Endothelial cell of umbilical vein (primary cell): ENCODE results near the gene RAB3GAP2. TPM values are rescaled to one million over a fixed set of nuclear protein-coding genes. Genes with fewer than 3 reads are reported as not detected.
A peak's percentile ranks its signal among the peaks of the same experiment; 100 is the strongest.

Experiments
- Bru-seq: library from RNA; stranded (reverse); fragments of 400-500 nt; gene quantifications from one replicate; lab custom pipeline; 2021; lab: Mats Ljungman, UMichigan
- BruChase-seq, 2 experiments: library from RNA; stranded (reverse); fragments of 400-500 nt; gene quantifications; one replicate each; lab custom pipeline; 2021; lab: Mats Ljungman, UMichigan
- BruUV-seq: library from RNA; stranded (reverse); fragments of 400-500 nt; replicated peaks from 2 replicates; lab custom pipeline; 2021; lab: Mats Ljungman, UMichigan
- CTCF ChIA-PET: fragments of 300-600, 350-600 bp; sonication (Branson Sonifier 250); formaldehyde crosslinking; loops from one replicate; lab custom pipeline; 2021; ENCODE audit warnings: antibody characterized with exemption, inconsistent platforms; lab: Charles Lee
- POLR2A ChIA-PET: fragments of 300-600, 350-600 bp; sonication (Branson Sonifier 250); formaldehyde crosslinking; loops from one replicate; lab custom pipeline; 2021; ENCODE audit warnings: antibody characterized with exemption, inconsistent platforms; lab: Charles Lee
- DNase-seq: peaks from one replicate; pipeline ENCODE4 v3.0.0-alpha.2; 2011; ENCODE audit warnings: low read depth, low spot score
- FAIRE-seq: peaks from 2 replicates; lab custom pipeline; 2011; peaks lifted over from hg19 to GRCh38; lab: Jason Lieb, UNC
- H2AFZ ChIP-seq: 2 replicates; pipeline ENCODE4 v1.6.0; 2012; ENCODE audit warnings: low read depth, low read length, control low read depth, inconsistent platforms
- H3K27ac ChIP-seq: 2 replicates; pipeline ENCODE4 v1.5.1; 2011; ENCODE audit warnings: low read depth, mild to moderate bottlenecking, control low read depth, low read length, moderate library complexity; ENCODE audit not compliant: insufficient read depth
- H3K27me3 ChIP-seq, 2 experiments: 2 replicates each; pipeline versions ENCODE4 v1.6.0 to v1.6.1; 2011; ENCODE audit warnings: low read length in 2 of 2, mixed read lengths in 1 of 2; ENCODE audit not compliant: control insufficient read depth in 2 of 2, insufficient read depth in 2 of 2
- H3K36me3 ChIP-seq, 2 experiments: 2 replicates in 1 of 2; 3 replicates in 1 of 2; pipeline ENCODE4 v1.5.1; 2011; ENCODE audit warnings: low read length in 2 of 2, mild to moderate bottlenecking in 1 of 2, moderate library complexity in 1 of 2; ENCODE audit not compliant: control insufficient read depth in 2 of 2, insufficient read depth in 2 of 2; ENCODE audit errors: extremely low read depth in 1 of 2
- H3K4me1 ChIP-seq: 3 replicates; pipeline ENCODE4 v1.5.1; 2011; ENCODE audit warnings: mild to moderate bottlenecking, low read length; ENCODE audit not compliant: control insufficient read depth, insufficient read depth; ENCODE audit errors: extremely low read depth
- H3K4me2 ChIP-seq: 2 replicates; pipeline ENCODE4 v1.6.1; 2011; ENCODE audit warnings: low read length, control low read depth, mixed read lengths; ENCODE audit not compliant: insufficient read depth
- H3K4me3 ChIP-seq, 3 experiments: fragments of 200-600 bp in 1 of 3; sonication (generic), shearing (Covaris generic) in 1 of 3; replicated peaks in 1 of 3; 2 replicates each; pipeline ENCODE4 v1.5.1; 2011 to 2016; ENCODE audit warnings: control low read depth in 3 of 3, low read length in 3 of 3, mild to moderate bottlenecking in 2 of 3, inconsistent platforms in 1 of 3, low read depth in 1 of 3, moderate library complexity in 1 of 3; ENCODE audit not compliant: insufficient read depth in 1 of 3
- H3K79me2 ChIP-seq: 2 replicates; pipeline ENCODE4 v1.6.0; 2012; ENCODE audit warnings: low read length, inconsistent platforms; ENCODE audit not compliant: control insufficient read depth, insufficient read depth
- H3K9ac ChIP-seq: replicated peaks from 2 replicates; pipeline ENCODE3; 2011; ENCODE audit warnings: low read length, control low read depth; ENCODE audit not compliant: insufficient read depth; ENCODE audit errors: extremely low read depth
- H3K9me1 ChIP-seq: replicated peaks from 3 replicates; pipeline ENCODE4 v1.6.0; 2011; ENCODE audit warnings: mild to moderate bottlenecking, low read length; ENCODE audit not compliant: control insufficient read depth, insufficient read depth; ENCODE audit errors: extremely low read depth
- H3K9me3 ChIP-seq: replicated peaks from 2 replicates; pipeline ENCODE4 v1.5.1; 2012; ENCODE audit warnings: low read length, inconsistent platforms; ENCODE audit not compliant: control insufficient read depth, insufficient read depth
- H4K20me1 ChIP-seq: replicated peaks from 2 replicates; pipeline ENCODE3; 2011; ENCODE audit warnings: mild to moderate bottlenecking, low read length; ENCODE audit not compliant: control insufficient read depth, insufficient read depth; ENCODE audit errors: extremely low read depth
- CTCF ChIP-seq, 2 donors: IDR thresholded peaks; 1 replicate in 1 of 2; 2 replicates in 1 of 2; pipeline ENCODE4 v1.5.1; 2011; ENCODE audit warnings: low read length in 2 of 2, mild to moderate bottlenecking in 2 of 2, moderate library complexity in 2 of 2, control low read depth in 1 of 2, inconsistent platforms in 1 of 2, low read depth in 1 of 2; ENCODE audit not compliant: insufficient read depth in 1 of 2; ENCODE audit errors: extremely low read depth in 1 of 2
- GATA2 ChIP-seq: IDR thresholded peaks from 2 replicates; pipeline ENCODE4 v1.7.0; 2011; ENCODE audit warnings: low read depth, mild to moderate bottlenecking, moderate library complexity, mixed read lengths, low read length; ENCODE audit not compliant: insufficient read length, insufficient read depth
- POLR2A ChIP-seq: IDR thresholded peaks from 2 replicates; pipeline ENCODE4 v1.6.1; 2012; ENCODE audit warnings: low read depth, mild to moderate bottlenecking, control low read depth, low read length
- POLR2AphosphoS5 ChIP-seq: IDR thresholded peaks from 2 replicates; pipeline ENCODE4 v1.6.1; 2012; ENCODE audit warnings: low read depth, mild to moderate bottlenecking, control low read depth, low read length, moderate library complexity; ENCODE audit not compliant: insufficient read depth
- dilution Hi-C: fragments of 300-500 bp; cut with MboI; formaldehyde crosslinking; loops from one replicate; pipeline ENCODE4 v1.15.0; 2019; ENCODE audit warnings: low sequenced_read_pairs; ENCODE audit not compliant: extremely low pct_ligation_motif_present
- intact Hi-C: fragments of 100-400 bp; cut with micrococcal nuclease; formaldehyde crosslinking; loops from one replicate; pipeline ENCODE4 v1.10.0; 2022
- long read RNA-seq: library from polyadenylated mRNA; stranded (forward); transcript quantifications from one replicate; pipeline ENCODE4 v2.0.0, GENCODE V29; 2021
- polyA minus RNA-seq, 3 experiments: library from RNA; depleted of rRNA, polyadenylated mRNA; stranded (reverse); fragments of >200 nt; gene quantifications; 1 replicate in 1 of 3; 2 replicates in 2 of 3; pipeline ENCODE4 v1.2.3, GENCODE V29; 2011
- polyA plus RNA-seq, 4 experiments: library from polyadenylated mRNA; depleted of rRNA in 3 of 4; stranded (reverse) in 3 of 4; unstranded in 1 of 4; fragments of >200 nt; gene quantifications; 2 replicates each; pipeline versions ENCODE4 v1.2.1 to v1.2.3, GENCODE V29; 2011 to 2012; ENCODE audit warnings: missing spikeins in 1 of 4
- total RNA-seq: library from RNA; stranded (reverse); gene quantifications from 2 replicates; pipeline ENCODE4 v1.2.3, GENCODE V29; 2021
- TF ChIP-seq, protein P1 (sequence below): IDR thresholded peaks from 2 replicates; pipeline ENCODE4 v1.6.1; 2011; ENCODE audit not compliant: insufficient read depth, insufficient read length

Gene RAB3GAP2, protein sequence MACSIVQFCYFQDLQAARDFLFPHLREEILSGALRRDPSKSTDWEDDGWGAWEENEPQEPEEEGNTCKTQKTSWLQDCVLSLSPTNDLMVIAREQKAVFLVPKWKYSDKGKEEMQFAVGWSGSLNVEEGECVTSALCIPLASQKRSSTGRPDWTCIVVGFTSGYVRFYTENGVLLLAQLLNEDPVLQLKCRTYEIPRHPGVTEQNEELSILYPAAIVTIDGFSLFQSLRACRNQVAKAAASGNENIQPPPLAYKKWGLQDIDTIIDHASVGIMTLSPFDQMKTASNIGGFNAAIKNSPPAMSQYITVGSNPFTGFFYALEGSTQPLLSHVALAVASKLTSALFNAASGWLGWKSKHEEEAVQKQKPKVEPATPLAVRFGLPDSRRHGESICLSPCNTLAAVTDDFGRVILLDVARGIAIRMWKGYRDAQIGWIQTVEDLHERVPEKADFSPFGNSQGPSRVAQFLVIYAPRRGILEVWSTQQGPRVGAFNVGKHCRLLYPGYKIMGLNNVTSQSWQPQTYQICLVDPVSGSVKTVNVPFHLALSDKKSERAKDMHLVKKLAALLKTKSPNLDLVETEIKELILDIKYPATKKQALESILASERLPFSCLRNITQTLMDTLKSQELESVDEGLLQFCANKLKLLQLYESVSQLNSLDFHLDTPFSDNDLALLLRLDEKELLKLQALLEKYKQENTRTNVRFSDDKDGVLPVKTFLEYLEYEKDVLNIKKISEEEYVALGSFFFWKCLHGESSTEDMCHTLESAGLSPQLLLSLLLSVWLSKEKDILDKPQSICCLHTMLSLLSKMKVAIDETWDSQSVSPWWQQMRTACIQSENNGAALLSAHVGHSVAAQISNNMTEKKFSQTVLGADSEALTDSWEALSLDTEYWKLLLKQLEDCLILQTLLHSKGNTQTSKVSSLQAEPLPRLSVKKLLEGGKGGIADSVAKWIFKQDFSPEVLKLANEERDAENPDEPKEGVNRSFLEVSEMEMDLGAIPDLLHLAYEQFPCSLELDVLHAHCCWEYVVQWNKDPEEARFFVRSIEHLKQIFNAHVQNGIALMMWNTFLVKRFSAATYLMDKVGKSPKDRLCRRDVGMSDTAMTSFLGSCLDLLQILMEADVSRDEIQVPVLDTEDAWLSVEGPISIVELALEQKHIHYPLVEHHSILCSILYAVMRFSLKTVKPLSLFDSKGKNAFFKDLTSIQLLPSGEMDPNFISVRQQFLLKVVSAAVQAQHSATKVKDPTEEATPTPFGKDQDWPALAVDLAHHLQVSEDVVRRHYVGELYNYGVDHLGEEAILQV (N-terminal part only)
- total RNA-seq (37.0 and 37.4 TPM in 2 replicates), polyA plus RNA-seq (11.1 and 15.9 TPM in 2 replicates), polyA minus RNA-seq (71.9 and 101 TPM in 2 replicates), Bru-seq, nascent RNA (percentile 88 among the genes with signal in this experiment), BruChase-seq, experiment 1, labeled RNA remaining after a 6-hour chase (percentile 70 among the genes with signal in this experiment), BruChase-seq, experiment 2, labeled RNA remaining after a 2-hour chase (percentile 77 among the genes with signal in this experiment)
- 9.3 and 10.1 TPM in 2 replicates for polyA plus RNA-seq (2011; cell fraction: cytosol; rRNA removed)
- polyA plus RNA-seq (2011; cell fraction: nucleus; rRNA removed) = 37.3 and 39.1 TPM in 2 replicates
- polyA plus RNA-seq (2012) = 17.9 and 24.1 TPM in 2 replicates
- polyA minus RNA-seq (2011; cell fraction: cytosol; rRNA and poly(A)+ RNA removed) = 26.8 TPM
- polyA minus RNA-seq (2011; cell fraction: nucleus; rRNA and poly(A)+ RNA removed) = 61.3 and 74.1 TPM in 2 replicates
- long read RNA-seq, partial matches to known transcripts = 6 of 16 reads
- long read RNA-seq, other reads (novel, unspliced or antisense) = 10 of 16 reads

DNA sequence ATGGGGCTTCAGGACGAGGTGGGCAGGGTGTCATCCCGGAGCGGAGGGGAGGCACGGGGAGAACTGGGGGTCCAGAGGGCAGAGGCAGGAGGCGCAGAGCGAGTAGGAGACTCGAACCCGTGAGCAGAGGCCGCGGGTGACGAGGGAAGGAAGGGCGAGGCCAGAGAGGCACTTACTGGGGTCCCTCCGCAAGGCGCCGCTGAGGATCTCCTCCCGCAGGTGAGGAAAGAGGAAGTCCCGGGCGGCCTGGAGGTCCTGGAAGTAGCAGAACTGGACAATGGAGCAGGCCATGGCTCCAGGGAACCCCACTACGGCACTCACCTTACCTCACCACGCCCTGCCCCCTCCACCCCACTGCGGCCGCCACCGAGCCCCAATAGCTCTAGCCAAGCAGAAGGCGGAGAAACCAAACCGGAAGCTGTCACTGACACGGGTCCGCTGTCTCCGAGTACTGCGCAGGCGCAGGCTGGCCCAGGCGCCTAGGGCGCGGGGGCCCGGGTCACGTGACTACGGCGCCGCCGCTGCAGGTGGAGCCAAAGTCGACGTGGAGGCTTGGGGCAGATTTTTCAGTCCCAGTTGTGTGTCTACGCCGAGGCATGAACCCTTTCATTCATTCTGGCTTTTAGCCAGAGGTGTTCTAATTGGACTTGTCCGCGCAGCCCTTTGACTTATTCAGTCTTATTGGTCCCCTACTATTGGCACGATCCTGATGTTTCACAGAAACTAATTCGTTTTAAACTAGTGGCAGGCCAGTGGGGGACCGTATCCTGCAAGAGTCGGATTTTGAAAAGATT lies at the start of gene RAB3GAP2:
Gene RAB3GAP2, minus strand, starts transcription at position 407 of the 794 bp plus-strand sequence. Its CDS starts 116 bp downstream, at position 291.
- peak within 1 kb of the TSS; percentile 72 for H3K27ac ChIP-seq
- H3K4me1 ChIP-seq = peaks cover 14% of the 10 kb centered on the region
- H3K9ac ChIP-seq = peak within 1 kb of the TSS; percentile 93
- H3K4me3 ChIP-seq = peak within 1 kb of the TSS; percentile 63 to 75 (median 63)
- peak; percentile 95 for DNase-seq
- peaks cover 0 to 2% of the 10 kb centered on the region in 2 experiments for H3K36me3 ChIP-seq
- TF ChIP-seq POLR2A (peak; percentile 91), CTCF (IDR thresholded peaks at IDR 0.05; ENCODE audit: extremely low read depth in 1 of 2, insufficient read depth in 1 of 2, low read depth in 1 of 2, low read length in 2 of 2) (no peak), POLR2AphosphoS5 (peak; percentile 82), GATA2 (no peak)
- TF ChIP-seq, protein P1, sequence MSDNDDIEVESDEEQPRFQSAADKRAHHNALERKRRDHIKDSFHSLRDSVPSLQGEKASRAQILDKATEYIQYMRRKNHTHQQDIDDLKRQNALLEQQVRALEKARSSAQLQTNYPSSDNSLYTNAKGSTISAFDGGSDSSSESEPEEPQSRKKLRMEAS = peak; percentile 82
- CTCF ChIA-PET = interaction anchor here (0.6 to 1.4 kb wide), 8 partner anchors 9 to 461 kb away, joined by 3 to 10 read pairs (median 4); no protein-coding TSS in a partner anchor
- no peaks in the 10 kb centered on the region for H4K20me1 ChIP-seq
- intact Hi-C loops = loop anchor here (2.0 kb wide), 3 partner anchors 23 to 505 kb away; no protein-coding TSS in a partner anchor
- peak within 1 kb of the TSS; percentile 90 for H2AFZ ChIP-seq
- H3K4me2 ChIP-seq = peak within 1 kb of the TSS; percentile 97
- POLR2A ChIA-PET = interaction anchor here (0.9 kb wide), 1 partner anchor 8 kb away, joined by 3 read pairs; no protein-coding TSS in a partner anchor
- dilution Hi-C loops = no loop called here
- H3K79me2 ChIP-seq = peaks cover 36% of the 10 kb centered on the region
- no peaks in the 10 kb centered on the region for H3K9me3 ChIP-seq
- peaks cover 7 to 14% of the 10 kb centered on the region in 2 experiments for H3K27me3 ChIP-seq
- peak; percentile 95 for FAIRE-seq
- no peaks in the 10 kb centered on the region for H3K9me1 ChIP-seq
- no TSS peak for BruUV-seq
